Muscle of arm (tissue), 12 donors: Measurements from ENCODE around the gene UNKL. TPM values are rescaled to one million over a fixed set of nuclear protein-coding genes. Genes with fewer than 3 reads are reported as not detected.

Experiments used
- DNase-seq: peaks from one replicate; pipeline ENCODE4 v3.0.0-alpha.2; 2013
- polyA plus RNA-seq, 12 donors: library from polyadenylated mRNA; unstranded; fragments of 120-200 nt; gene quantifications; one replicate each; pipeline ENCODE4 v1.2.1, GENCODE V29; 2013; ENCODE audit not compliant: insufficient read length in 12 of 12

UNKL gene
- polyA plus RNA-seq, 12 donors: 6.1 to 20.1 (median 8.4) TPM; not detected in 1

- no peak for DNase-seq
These were observed 87.4 kb downstream of the UNKL start for GRCh38 chr16:1326946-1327618.

- DNase-seq: no peak
These were observed 88.1 kb downstream of the UNKL start for GRCh38 chr16:1326391-1326790.

GRCh38 chr16:1325673-1326371 is 88.7 kb downstream of the UNKL start:
- no peak for DNase-seq

- no peak for DNase-seq
These were observed 89.2 kb downstream of the UNKL start for GRCh38 chr16:1325261-1325660.

- DNase-seq: no peak
These were observed 90.1 kb downstream of the UNKL start for GRCh38 chr16:1324286-1324826.

GRCh38 chr16:1323296-1324239 is 90.9 kb downstream of the UNKL start:
- DNase-seq: no peak

GRCh38 chr16:1322407-1322806 is 92.1 kb downstream of the UNKL start:
- DNase-seq: no peak

GRCh38 chr16:1320658-1321240 is 93.8 kb downstream of the UNKL start:
- DNase-seq: no peak

GRCh38 chr16:1320097-1320496 is 94.4 kb downstream of the UNKL start:
- no peak for DNase-seq

- DNase-seq: no peak
These were observed 95.5 kb downstream of the UNKL start for GRCh38 chr16:1319041-1319440.

GRCh38 chr16:1318268-1318545 is 96.3 kb downstream of the UNKL start:
- no peak for DNase-seq

GRCh38 chr16:1317479-1318267 is 96.8 kb downstream of the UNKL start:
- DNase-seq: no peak

- no peak for DNase-seq
These were observed 98.5 kb downstream of the UNKL start for GRCh38 chr16:1316033-1316405.

GRCh38 chr16:1315081-1316032 is 99.1 kb downstream of the UNKL start:
- no peak for DNase-seq

- DNase-seq: no peak
These were observed 100.0 kb downstream of the UNKL start for GRCh38 chr16:1314399-1315068.

GRCh38 chr16:1313721-1314369 is 100.7 kb downstream of the UNKL start:
- DNase-seq: no peak
